ENCODE data around the gene CFAP46. TPM values are rescaled to one million over a fixed set of nuclear protein-coding genes. Genes with fewer than 3 reads are reported as not detected.

The CFAP46 gene
- total RNA-seq, 4 donors from 2014 or later, result 0.19 to 0.92 (median 0.54) TPM

DNA sequence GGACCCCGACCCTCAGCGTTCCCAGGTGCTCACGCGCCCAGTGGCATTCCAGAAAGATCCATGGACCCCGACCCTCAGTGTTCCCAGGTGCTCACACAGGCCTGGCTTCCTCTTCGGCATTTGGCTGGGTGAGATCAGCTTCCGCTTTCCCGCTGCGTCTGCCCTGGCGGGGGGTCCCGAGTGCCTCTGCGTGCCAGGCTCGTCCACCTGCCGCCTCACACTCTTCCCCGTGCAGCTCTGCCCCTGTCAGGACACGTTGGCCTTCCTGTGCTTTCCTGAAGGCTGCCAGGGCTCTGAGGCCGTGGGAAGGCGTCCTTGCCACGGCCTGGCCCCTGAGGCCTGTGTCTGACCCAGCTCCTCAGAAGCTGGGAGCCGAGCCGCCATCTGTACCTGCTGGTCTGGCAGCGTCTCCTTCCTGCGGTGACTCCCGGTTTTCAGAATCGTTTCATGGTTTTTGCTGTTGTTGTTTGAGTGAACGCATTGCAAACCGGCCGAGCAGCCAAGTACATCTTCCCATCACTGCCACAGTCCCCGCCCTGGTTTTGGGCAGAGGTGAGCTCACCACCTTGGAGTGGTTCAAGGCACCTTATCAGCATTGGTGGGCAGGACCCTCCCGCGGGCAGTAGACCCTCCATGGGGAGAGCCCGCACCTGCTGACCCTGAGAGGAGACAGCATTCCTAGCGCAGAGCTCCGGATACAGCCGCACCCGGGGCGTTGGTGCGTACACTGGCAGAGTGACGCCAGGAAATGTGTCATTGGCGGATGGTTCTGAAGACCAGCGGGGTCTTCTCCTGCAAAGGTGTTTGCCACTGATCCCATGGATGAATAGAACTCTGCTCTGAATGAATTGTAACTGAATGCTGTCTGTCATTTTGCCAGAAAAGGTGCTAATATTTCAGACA, 173.8 kb downstream of the CFAP46 start:
- Histone ChIP-seq H3K4me1 (peaks cover 0 to 5% (median 4%) of the 10 kb centered on the region in 3 donors), H3K36me3 (peaks cover 0 to 60% (median 3%) of the 10 kb centered on the region in 3 donors), H3K9me3 (no peaks in the 10 kb centered on the region), H3K27me3 (no peaks in the 10 kb centered on the region), H3K27ac (no peak overlapping the region), H3K4me3 (no peak overlapping the region)
- intact Hi-C loops (cut with DNase I), result no loop called here
- TF ChIP-seq CTCF (IDR thresholded peaks at IDR 0.05), result no peak
- no peak for TF ChIP-seq POLR2A (IDR thresholded peaks at IDR 0.05)
- WGBS, 2 donors, result 95 to 98% methylated on average over 14 to 15 of the region's 41 CpGs
- DNase-seq, result no peak

DNA sequence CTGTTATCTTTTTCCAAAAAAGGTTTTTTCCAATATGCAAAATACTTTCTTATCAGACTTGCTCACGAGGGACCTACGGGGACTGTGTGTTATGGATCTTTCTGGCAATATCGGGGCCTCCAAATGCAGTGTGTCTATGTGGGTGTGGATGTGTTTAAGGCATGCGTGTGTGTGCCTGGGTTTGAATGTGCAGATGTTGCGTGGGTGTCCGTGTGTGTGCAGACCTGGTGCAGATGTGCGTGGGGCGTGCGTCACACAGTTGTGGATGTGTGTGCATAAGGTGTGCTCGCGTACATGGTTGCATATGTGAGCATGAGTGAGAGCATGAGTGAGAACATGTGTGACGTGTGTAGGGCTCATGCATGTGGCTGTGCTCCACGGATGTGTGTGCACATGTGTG, 176.1 kb downstream of the CFAP46 start:
- Histone ChIP-seq H3K4me3 (no peak overlapping the region), H3K4me1 (peaks cover 0 to 10% (median 4%) of the 10 kb centered on the region in 3 donors), H3K27me3 (no peaks in the 10 kb centered on the region), H3K9me3 (no peaks in the 10 kb centered on the region), H3K27ac (no peak overlapping the region), H3K36me3 (peaks cover 0 to 69% (median 0%) of the 10 kb centered on the region in 3 donors)
- no peak for TF ChIP-seq POLR2A (IDR thresholded peaks at IDR 0.05)
- DNase-seq, result no peak
- intact Hi-C loops (cut with DNase I), result no loop called here
- 83 to 90% methylated on average over 9 to 13 of the region's 13 CpGs for WGBS, 2 donors

DNA sequence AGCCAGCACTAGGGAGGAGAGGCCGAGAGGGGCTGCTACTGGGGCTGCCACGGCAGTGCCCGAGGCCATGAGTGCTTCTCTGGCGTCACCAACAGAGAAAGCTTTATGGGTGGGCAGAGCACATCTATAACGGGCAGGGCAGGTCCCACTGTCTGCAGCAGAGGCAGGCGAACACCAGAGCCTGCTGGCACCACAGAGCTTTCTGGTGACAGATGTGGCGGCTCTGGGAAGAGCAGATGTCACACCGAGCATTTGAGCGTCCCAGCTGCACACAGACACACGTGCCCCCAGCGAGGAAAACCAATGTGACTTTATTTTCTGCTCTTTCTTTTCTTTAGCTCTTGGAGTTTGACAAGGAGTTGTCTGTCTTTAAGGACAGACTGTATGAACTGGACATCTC, 176.9 kb downstream of the CFAP46 start:
- intact Hi-C loops (cut with DNase I), result no loop called here
- no peaks in the 10 kb centered on the region for H3K9me3 ChIP-seq
- H3K27me3 ChIP-seq, result no peaks in the 10 kb centered on the region
- peaks cover 0 to 69% (median 0%) of the 10 kb centered on the region in 3 donors for H3K36me3 ChIP-seq
- WGBS, 2 donors, result 85 to 88% methylated on average over 6 to 7 of the region's 11 CpGs
- peak overlapping the region in 1 of 4 donors; percentile 57 for H3K27ac ChIP-seq
- no peak for TF ChIP-seq CTCF (IDR thresholded peaks at IDR 0.05)
- no peak for TF ChIP-seq POLR2A (IDR thresholded peaks at IDR 0.05)
- no peak overlapping the region for H3K4me3 ChIP-seq
- H3K4me1 ChIP-seq, result peaks cover 0 to 10% (median 4%) of the 10 kb centered on the region in 3 donors
- no peak for DNase-seq

DNA sequence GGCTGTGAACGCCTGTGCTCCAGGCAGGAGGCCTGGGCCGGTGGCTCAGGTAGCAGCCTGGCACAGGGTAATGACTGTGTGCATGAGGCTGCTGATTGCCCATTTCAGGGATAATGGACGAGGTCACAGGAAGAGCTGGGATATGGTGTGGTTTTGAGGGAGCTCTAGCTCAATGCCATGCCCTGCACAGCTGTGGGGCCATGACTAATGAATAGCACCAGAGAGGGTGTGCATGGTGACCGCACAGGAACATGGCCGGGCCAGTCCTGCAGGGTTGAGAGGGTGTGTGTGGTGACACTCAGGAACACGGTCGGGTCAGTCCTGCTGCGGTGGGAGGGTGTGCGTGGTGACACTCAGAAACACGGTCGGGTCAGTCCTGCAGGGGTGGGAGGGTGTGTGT, 178.3 kb downstream of the CFAP46 start:
- intact Hi-C loops (cut with DNase I), result no loop called here
- DNase-seq, result no peak
- peak overlapping the region in 1 of 4 donors; percentile 55 for H3K27ac ChIP-seq
- H3K36me3 ChIP-seq, result peaks cover 0 to 69% (median 7%) of the 10 kb centered on the region in 3 donors
- H3K27me3 ChIP-seq, result no peaks in the 10 kb centered on the region
- WGBS, 2 donors, result 77 to 78% methylated on average over 8 to 11 of the region's 11 CpGs
- peaks cover 0 to 10% (median 4%) of the 10 kb centered on the region in 3 donors for H3K4me1 ChIP-seq
- no peak for TF ChIP-seq CTCF (IDR thresholded peaks at IDR 0.05)
- TF ChIP-seq POLR2A (IDR thresholded peaks at IDR 0.05), result no peak
- H3K4me3 ChIP-seq, result no peak overlapping the region
- H3K9me3 ChIP-seq, result no peaks in the 10 kb centered on the region

GRCh38 chr10:132763545-132763944, 178.8 kb downstream of the CFAP46 start:
- no peak for TF ChIP-seq POLR2A (IDR thresholded peaks at IDR 0.05)
- no peak for TF ChIP-seq CTCF (IDR thresholded peaks at IDR 0.05)
- intact Hi-C loops (cut with DNase I), result no loop called here
- Histone ChIP-seq H3K27me3 (no peaks in the 10 kb centered on the region), H3K4me3 (no peak overlapping the region), H3K9me3 (no peaks in the 10 kb centered on the region), H3K4me1 (peaks cover 0 to 10% (median 4%) of the 10 kb centered on the region in 3 donors), H3K36me3 (peaks cover 0 to 69% (median 7%) of the 10 kb centered on the region in 3 donors), H3K27ac (peak overlapping the region in 1 of 4 donors; percentile 55)
- WGBS, 2 donors, result 84 to 93% methylated on average over 3 to 5 of the region's 5 CpGs
- DNase-seq, result no peak

Data from esophagus squamous epithelium (tissue), 5 donors.